Smooth muscle cell (in vitro differentiated cells): ENCODE measurements around the gene FSD1L. TPM values are rescaled to one million over a fixed set of nuclear protein-coding genes. Genes with fewer than 3 reads are reported as not detected.

Experiments used
- DNase-seq: peaks from one replicate; lab custom pipeline; 2025; ENCODE audit not compliant: unreplicated experiment; lab: John Stamatoyannopoulos, UW
- H2AFZ ChIP-seq: fragments of 200-600 bp; sonication (generic); 2 replicates; pipeline ENCODE4 v1.6.0; 2016; ENCODE audit warnings: antibody characterized with exemption, low read depth, mild to moderate bottlenecking
- H3F3A ChIP-seq: fragments of 200-600 bp; sonication (generic); 2 replicates; pipeline ENCODE4 v1.6.0; 2017; ENCODE audit warnings: antibody characterized with exemption, low read depth
- H3K27ac ChIP-seq: fragments of 200-600 bp; sonication (generic); 2 replicates; pipeline ENCODE4 v1.5.1; 2016; ENCODE audit warnings: low read depth, mild to moderate bottlenecking
- H3K27me3 ChIP-seq: fragments of 200-600 bp; sonication (generic); 2 replicates; pipeline ENCODE4 v1.6.1; 2016; ENCODE audit warnings: low read depth, mild to moderate bottlenecking
- H3K36me3 ChIP-seq: fragments of 200-600 bp; sonication (generic); 2 replicates; pipeline ENCODE4 v1.5.1; 2016; ENCODE audit warnings: low read depth
- H3K4me1 ChIP-seq: fragments of 200-600 bp; sonication (generic); 2 replicates; pipeline ENCODE4 v1.5.1; 2016; ENCODE audit warnings: low read depth
- H3K4me2 ChIP-seq: fragments of 200-600 bp; sonication (generic); 2 replicates; pipeline ENCODE4 v1.6.0; 2016; ENCODE audit warnings: mild to moderate bottlenecking
- H3K4me3 ChIP-seq: fragments of 200-600 bp; sonication (generic); 2 replicates; pipeline ENCODE4 v1.5.1; 2016; ENCODE audit warnings: mild to moderate bottlenecking
- H3K79me2 ChIP-seq: fragments of 200-600 bp; sonication (generic); 2 replicates; pipeline ENCODE4 v1.6.0; 2016; ENCODE audit warnings: low read depth, mild to moderate bottlenecking
- H3K9ac ChIP-seq: fragments of 200-600 bp; sonication (generic); 2 replicates; pipeline ENCODE4 v1.6.0; 2016; ENCODE audit warnings: low read depth
- H3K9me3 ChIP-seq: fragments of 200-600 bp; sonication (generic); replicated peaks from 2 replicates; pipeline ENCODE4 v1.5.1; 2016; ENCODE audit warnings: low read depth
- H4K20me1 ChIP-seq: fragments of 200-600 bp; sonication (generic); 2 replicates; pipeline ENCODE4 v1.6.0; 2016; ENCODE audit warnings: low read depth
- WGBS: methylation state at CpG from one replicate; pipeline ENCODE4 v1.1.7; 2016; ENCODE audit warnings: low lambda C conversion rate; 5-methylcytosine and 5-hydroxymethylcytosine counted together
- polyA plus RNA-seq: library from polyadenylated mRNA; unstranded; fragments of >200 nt; fragmentation: Nextera tagmentation; extraction: Ambion mirVana; gene quantifications from 2 replicates; pipeline ENCODE4 v1.2.1, GENCODE V29; 2016
- total RNA-seq: library from RNA; depleted of rRNA; stranded (reverse); fragments of >200 nt; gene quantifications from 2 replicates; pipeline ENCODE4 v1.2.3, GENCODE V29; 2014
- TF ChIP-seq, protein P1 (sequence below): fragments of 200-600 bp; sonication (generic); IDR thresholded peaks from 2 replicates; pipeline ENCODE4 v1.5.1; 2017; ENCODE audit warnings: borderline replicate concordance, mild to moderate bottlenecking, antibody characterized with exemption; ENCODE audit not compliant: insufficient read depth, poor library complexity, severe bottlenecking

The FSD1L gene
- total and polyA plus RNA-seq, 2 experiments from 2014 or later: 1.0 to 7.5 TPM

DNA sequence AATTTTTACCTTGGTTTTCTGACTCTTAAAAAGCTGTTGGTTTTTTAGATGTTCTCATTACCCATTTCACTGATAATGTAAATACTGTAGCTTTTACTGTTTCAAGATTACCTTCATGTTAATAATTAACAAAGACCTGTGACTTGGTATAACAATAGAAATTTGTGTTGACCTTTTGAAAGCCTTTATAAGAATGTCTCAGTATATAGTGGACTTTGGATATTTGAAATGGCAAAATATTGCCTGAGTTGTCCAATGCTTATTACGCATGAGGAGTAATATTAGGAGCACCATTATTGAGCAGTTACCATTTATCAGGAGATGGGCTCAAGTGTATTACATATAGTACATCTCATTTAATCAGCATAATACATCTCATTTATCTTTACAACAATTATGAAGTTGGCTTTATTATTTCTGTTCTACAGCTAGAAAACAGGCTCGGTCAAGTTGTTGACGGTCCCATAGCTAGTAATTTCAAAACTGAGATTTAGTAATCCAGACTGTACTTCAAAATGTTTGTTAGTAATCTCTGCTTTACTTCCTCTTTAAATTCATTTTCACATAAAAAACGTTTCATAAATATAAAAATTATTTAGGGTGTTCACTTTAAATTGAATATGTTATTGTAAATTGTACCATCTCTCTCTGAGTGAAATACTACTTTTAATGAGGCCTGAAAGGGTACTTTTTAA, 59.4 kb downstream of the FSD1L start:
- H3K4me1 ChIP-seq: peaks cover 12% of the 10 kb centered on the region
- H3K27ac ChIP-seq: no peak overlapping the region
- H3K27me3 ChIP-seq: no peaks in the 10 kb centered on the region
- H3K9me3 ChIP-seq: no peaks in the 10 kb centered on the region
- H3K79me2 ChIP-seq: no peaks in the 10 kb centered on the region
- peaks cover 6% of the 10 kb centered on the region for H3K36me3 ChIP-seq
- 90% methylated on average over 4 of the region's 4 CpGs for WGBS
- H2AFZ ChIP-seq: no peak overlapping the region
- TF ChIP-seq, protein P1, sequence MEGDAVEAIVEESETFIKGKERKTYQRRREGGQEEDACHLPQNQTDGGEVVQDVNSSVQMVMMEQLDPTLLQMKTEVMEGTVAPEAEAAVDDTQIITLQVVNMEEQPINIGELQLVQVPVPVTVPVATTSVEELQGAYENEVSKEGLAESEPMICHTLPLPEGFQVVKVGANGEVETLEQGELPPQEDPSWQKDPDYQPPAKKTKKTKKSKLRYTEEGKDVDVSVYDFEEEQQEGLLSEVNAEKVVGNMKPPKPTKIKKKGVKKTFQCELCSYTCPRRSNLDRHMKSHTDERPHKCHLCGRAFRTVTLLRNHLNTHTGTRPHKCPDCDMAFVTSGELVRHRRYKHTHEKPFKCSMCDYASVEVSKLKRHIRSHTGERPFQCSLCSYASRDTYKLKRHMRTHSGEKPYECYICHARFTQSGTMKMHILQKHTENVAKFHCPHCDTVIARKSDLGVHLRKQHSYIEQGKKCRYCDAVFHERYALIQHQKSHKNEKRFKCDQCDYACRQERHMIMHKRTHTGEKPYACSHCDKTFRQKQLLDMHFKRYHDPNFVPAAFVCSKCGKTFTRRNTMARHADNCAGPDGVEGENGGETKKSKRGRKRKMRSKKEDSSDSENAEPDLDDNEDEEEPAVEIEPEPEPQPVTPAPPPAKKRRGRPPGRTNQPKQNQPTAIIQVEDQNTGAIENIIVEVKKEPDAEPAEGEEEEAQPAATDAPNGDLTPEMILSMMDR: no peak
- no peaks in the 10 kb centered on the region for H3F3A ChIP-seq
- no peak overlapping the region for H3K4me3 ChIP-seq
- DNase-seq: no peak
- peaks cover 24% of the 10 kb centered on the region for H4K20me1 ChIP-seq
- no peak overlapping the region for H3K4me2 ChIP-seq
- no peak overlapping the region for H3K9ac ChIP-seq

DNA sequence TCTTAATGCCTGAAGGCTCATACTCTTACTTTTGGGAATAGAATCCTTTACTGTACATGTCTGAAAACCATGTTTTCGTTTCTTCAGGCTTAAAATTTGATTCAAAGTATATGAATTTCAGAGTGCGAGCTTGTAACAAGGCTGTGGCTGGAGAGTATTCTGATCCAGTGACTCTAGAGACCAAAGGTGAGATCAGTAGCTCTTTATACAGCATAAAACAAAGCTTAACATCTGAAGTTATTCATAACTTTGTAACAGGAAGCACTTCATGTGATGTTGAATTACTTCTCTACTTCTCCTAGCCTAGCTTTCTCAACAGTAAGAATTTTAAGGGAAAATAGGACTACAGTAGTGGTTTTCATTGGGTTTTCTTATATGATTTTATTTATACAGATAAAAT, 60.7 kb downstream of the FSD1L start:
- Histone ChIP-seq H2AFZ (no peak overlapping the region), H3K79me2 (no peaks in the 10 kb centered on the region), H3K9me3 (no peaks in the 10 kb centered on the region), H3K27me3 (no peaks in the 10 kb centered on the region), H3F3A (no peaks in the 10 kb centered on the region), H3K4me1 (peaks cover 9% of the 10 kb centered on the region), H3K9ac (no peak overlapping the region), H3K36me3 (peaks cover 5% of the 10 kb centered on the region), H3K27ac (no peak overlapping the region), H4K20me1 (peaks cover 20% of the 10 kb centered on the region), H3K4me2 (no peak overlapping the region), H3K4me3 (no peak overlapping the region)
- WGBS: 92% methylated on average over 2 of the region's 2 CpGs
- no peak for DNase-seq
- TF ChIP-seq, protein P1: no peak

DNA sequence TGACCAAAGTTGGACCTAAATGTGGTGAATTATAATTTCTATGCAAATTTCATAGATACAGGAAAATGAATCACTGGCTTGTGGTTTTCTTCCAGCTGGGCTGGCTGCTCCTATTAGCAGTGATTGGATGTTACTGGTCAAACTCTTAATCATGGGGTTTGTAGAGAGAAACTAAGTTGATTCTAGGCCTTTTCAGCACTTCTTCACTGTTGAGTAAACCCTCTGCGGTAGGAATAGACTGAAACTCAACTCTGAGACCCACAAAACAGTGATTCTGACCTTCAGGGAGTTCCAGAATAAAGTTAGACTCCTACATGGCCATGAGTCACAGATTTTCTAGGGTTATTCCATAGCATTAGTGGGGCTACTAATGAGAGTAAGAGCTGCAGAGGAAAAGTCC, 62.2 kb downstream of the FSD1L start:
- TF ChIP-seq, protein P1: no peak
- Histone ChIP-seq H3K4me3 (no peak overlapping the region), H2AFZ (no peak overlapping the region), H3K79me2 (no peaks in the 10 kb centered on the region), H3K27me3 (no peaks in the 10 kb centered on the region), H3K9me3 (no peaks in the 10 kb centered on the region), H3K36me3 (peaks cover 4% of the 10 kb centered on the region), H3K27ac (peak overlapping the region; percentile 59), H3K4me1 (peaks cover 4% of the 10 kb centered on the region), H4K20me1 (peaks cover 8% of the 10 kb centered on the region), H3K9ac (no peak overlapping the region), H3K4me2 (peak overlapping the region; percentile 36), H3F3A (no peaks in the 10 kb centered on the region)
- DNase-seq: no peak
- WGBS: 37% methylated on average over 1 of the region's 1 CpG

DNA sequence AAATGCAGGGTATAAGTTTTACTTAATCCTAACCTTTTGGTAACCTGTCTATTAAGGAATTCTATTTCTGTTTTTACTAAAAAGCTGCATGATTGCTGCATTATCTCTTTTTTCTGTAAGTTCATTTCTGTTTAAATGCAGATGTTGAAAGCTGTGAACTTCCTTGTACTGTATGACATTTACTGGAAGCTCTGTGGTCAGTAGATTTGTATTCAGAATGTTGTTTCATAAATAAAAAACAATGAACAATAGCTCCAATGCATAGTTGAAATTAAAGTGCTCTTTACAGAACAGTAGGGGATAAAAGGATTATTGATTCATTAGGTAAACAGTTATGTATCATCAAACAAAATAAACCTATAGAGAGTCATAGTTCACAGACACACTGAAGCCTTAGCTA, 63.6 kb downstream of the FSD1L start:
- H3K9me3 ChIP-seq: no peaks in the 10 kb centered on the region
- TF ChIP-seq, protein P1: no peak
- H3K36me3 ChIP-seq: peaks cover 4% of the 10 kb centered on the region
- H4K20me1 ChIP-seq: peaks cover 5% of the 10 kb centered on the region
- no peaks in the 10 kb centered on the region for H3F3A ChIP-seq
- no peaks in the 10 kb centered on the region for H3K79me2 ChIP-seq
- peaks cover 4% of the 10 kb centered on the region for H3K4me1 ChIP-seq
- no peak overlapping the region for H3K27ac ChIP-seq
- H3K27me3 ChIP-seq: no peaks in the 10 kb centered on the region
- DNase-seq: no peak
- no peak overlapping the region for H2AFZ ChIP-seq
- H3K4me2 ChIP-seq: no peak overlapping the region
- H3K9ac ChIP-seq: no peak overlapping the region
- no peak overlapping the region for H3K4me3 ChIP-seq
